K562 (cell line): Measurements from ENCODE around the gene MAML1. TPM values are rescaled to one million over a fixed set of nuclear protein-coding genes. Genes with fewer than 3 reads are reported as not detected.

Source experiments
- ATAC-seq: fragments of 200-7000 bp; cut with Tn5 transposase; 3 replicates; pipeline ENCODE4 v1.9.1; 2020; ENCODE audit warnings: moderate library complexity
- BruUV-seq: library from RNA; stranded (reverse); fragments of 400-500 nt; replicated peaks from 2 replicates; lab custom pipeline; 2021; lab: Mats Ljungman, UMichigan
- CTCF ChIA-PET: fragments of 300-600 bp; formaldehyde crosslinking; extraction: SDS; loops from one replicate; lab custom pipeline; 2021; ENCODE audit warnings: low intra/inter-chr PET ratio; lab: Yijun Ruan, JAX
- POLR2A ChIA-PET: fragments of 300-600, 350-650 bp; sonication (Branson Sonifier 250); formaldehyde crosslinking; extraction: SDS; loops from one replicate; lab custom pipeline; 2021; ENCODE audit warnings: antibody characterized with exemption, inconsistent platforms; lab: Yijun Ruan, JAX
- DNase-seq, 4 experiments: peaks; one replicate each; pipeline versions ENCODE4 v3.0.0 to v3.0.0-alpha.2; 2011 to 2018; ENCODE audit warnings: low spot score in 3 of 4, mixed read lengths in 3 of 4; ENCODE audit errors: extremely low read depth in 1 of 4
- FAIRE-seq: peaks from 2 replicates; lab custom pipeline; 2011; peaks lifted over from hg19 to GRCh38; lab: Jason Lieb, UNC
- H2AFZ ChIP-seq: 2 replicates; pipeline ENCODE4 v1.6.0; 2011; ENCODE audit warnings: low read depth, low read length, control low read depth, inconsistent platforms
- H3K27ac ChIP-seq: fragments of 200-600 bp; 3 replicates; pipeline ENCODE4 v1.8.0; 2011; ENCODE audit warnings: low read depth, mild to moderate bottlenecking, control low read depth, inconsistent platforms, low read length, moderate library complexity, mixed read lengths; ENCODE audit errors: extremely low read depth
- H3K27me3 ChIP-seq, 2 experiments: fragments of 300-600 bp in 1 of 2; 2 replicates in 1 of 2; 3 replicates in 1 of 2; pipeline versions ENCODE4 v1.6.0 to v1.8.0; 2011; ENCODE audit warnings: inconsistent platforms in 2 of 2, low read length in 2 of 2, mild to moderate bottlenecking in 1 of 2, mixed read lengths in 1 of 2, moderate library complexity in 1 of 2; ENCODE audit not compliant: control insufficient read depth in 2 of 2, insufficient read depth in 2 of 2
- H3K36me3 ChIP-seq: fragments of 300-600 bp; 3 replicates; pipeline ENCODE4 v1.8.0; 2011; ENCODE audit warnings: mild to moderate bottlenecking, low read length, inconsistent platforms; ENCODE audit not compliant: control insufficient read depth, insufficient read depth
- H3K4me1 ChIP-seq, 2 experiments: fragments of 200-600 bp in 1 of 2; replicated peaks in 1 of 2; 2 replicates in 1 of 2; 3 replicates in 1 of 2; pipeline versions ENCODE4 v1.5.1 to v1.8.0; 2011; ENCODE audit warnings: inconsistent platforms in 2 of 2, low read length in 2 of 2, mild to moderate bottlenecking in 1 of 2, mixed read lengths in 1 of 2, moderate library complexity in 1 of 2; ENCODE audit not compliant: control insufficient read depth in 2 of 2, insufficient read depth in 2 of 2
- H3K4me2 ChIP-seq: 2 replicates; pipeline ENCODE4 v1.6.1; 2011; ENCODE audit warnings: low read length, control low read depth, inconsistent platforms, mixed read lengths; ENCODE audit not compliant: insufficient read depth
- H3K4me3 ChIP-seq: fragments of 200-600 bp; sonication (generic), shearing (Covaris generic); 2 replicates; pipeline ENCODE4 v1.5.1; 2016; ENCODE audit warnings: control low read depth, inconsistent platforms
- H3K79me2 ChIP-seq: fragments of 200-600 bp; 3 replicates; pipeline ENCODE4 v1.8.0; 2011; ENCODE audit warnings: low read length, inconsistent platforms; ENCODE audit not compliant: control insufficient read depth, insufficient read depth
- H3K9ac ChIP-seq, 2 experiments: 2 replicates each; pipeline versions ENCODE4 v1.6.0 to v1.6.1; 2011; ENCODE audit warnings: low read depth in 2 of 2, low read length in 2 of 2, control low read depth in 1 of 2, inconsistent platforms in 1 of 2, mild to moderate bottlenecking in 1 of 2, mixed read lengths in 1 of 2; ENCODE audit not compliant: insufficient read depth in 1 of 2
- H3K9me1 ChIP-seq: one replicate; pipeline ENCODE4 v1.6.0; 2011; ENCODE audit warnings: inconsistent platforms, mild to moderate bottlenecking, low read length, moderate library complexity; ENCODE audit not compliant: control insufficient read depth, insufficient read depth
- H3K9me3 ChIP-seq: replicated peaks from 2 replicates; pipeline ENCODE4 v1.5.1; 2011; ENCODE audit warnings: low read depth, low read length, inconsistent platforms; ENCODE audit not compliant: control insufficient read depth, insufficient read depth
- H4K20me1 ChIP-seq: replicated peaks from 2 replicates; pipeline ENCODE4 v1.6.1; 2011; ENCODE audit warnings: low read length, inconsistent platforms, mixed read lengths; ENCODE audit not compliant: control insufficient read depth, insufficient read depth
- GABPB1 ChIP-seq: sonication (generic); formaldehyde crosslinking; IDR thresholded peaks from 2 replicates; pipeline ENCODE4 v1.8.0; 2022; ENCODE audit warnings: mild to moderate bottlenecking, missing genetic modification reagents
- GTF2B ChIP-seq: IDR thresholded peaks from 2 replicates; pipeline ENCODE4 v1.6.1; 2011; ENCODE audit not compliant: insufficient read length; ENCODE audit errors: extremely low read depth
- NRF1 ChIP-seq, 2 experiments: fragments of 450-650 bp; IDR thresholded peaks in 1 of 2; conservative IDR thresholded peaks in 1 of 2; 2 replicates each; pipeline ENCODE4 v1.6.1; 2014; ENCODE audit warnings: mild to moderate bottlenecking in 2 of 2
- NUFIP1 ChIP-seq: fragments of 450-650 bp; IDR thresholded peaks from 2 replicates; pipeline ENCODE4 v1.6.1; 2018; ENCODE audit not compliant: partially characterized antibody
- PHF8 ChIP-seq: fragments of 200-600 bp; sonication (generic); IDR thresholded peaks from 2 replicates; pipeline ENCODE4 v1.6.1; 2012; ENCODE audit warnings: mixed run types, mild to moderate bottlenecking, inconsistent platforms, low read length, moderate library complexity, borderline replicate concordance
- PPARD ChIP-seq: fragments of 250-450 bp; sonication (Bioruptor Pico); IDR thresholded peaks from 2 replicates; pipeline ENCODE4 v1.8.0; 2022; ENCODE audit warnings: inconsistent platforms, mild to moderate bottlenecking, moderate library complexity
- RHOXF2B ChIP-seq: fragments of 250-450 bp; sonication (Bioruptor Pico); conservative IDR thresholded peaks from 2 replicates; pipeline ENCODE4 v1.5.1; 2021
- ZNF263 ChIP-seq: sonication (generic); formaldehyde crosslinking; IDR thresholded peaks from 2 replicates; pipeline ENCODE4 v1.8.0; 2022; ENCODE audit warnings: mild to moderate bottlenecking, missing genetic modification reagents, borderline replicate concordance
- WGBS: fragments of 100-300 bp; shearing (Covaris generic); methylation state at CpG from one replicate; pipeline ENCODE4 v1.1.6; 2016; ENCODE audit warnings: low coverage, mixed read lengths; ENCODE audit not compliant: insufficient coverage; ENCODE audit errors: missing lambda C conversion rate; 5-methylcytosine and 5-hydroxymethylcytosine counted together
- in situ Hi-C: fragments of 300-500 bp; cut with MboI; formaldehyde crosslinking; loops from 4 replicates; pipeline ENCODE4 v1.15.0; 2018; ENCODE audit warnings: inconsistent platforms, mixed read lengths
- intact Hi-C: fragments of 100-400 bp; cut with micrococcal nuclease; formaldehyde crosslinking; loops from 2 replicates; pipeline ENCODE4 v1.14.2; 2022
- polyA plus RNA-seq, 8 experiments: library from polyadenylated mRNA; depleted of rRNA in 4 of 8; stranded (reverse) in 5 of 8; unstranded in 3 of 8; fragments of >200 nt; fragmentation: Nextera tagmentation in 2 of 8; fragmentation: Illumina TruSeq in 1 of 8; extraction: Ambion mirVana in 2 of 8; extraction: Trizol in 1 of 8; gene quantifications; 2 replicates each; pipeline versions ENCODE4 v1.2.1 to v1.2.3, GENCODE V29; 2011 to 2014; ENCODE audit warnings: inconsistent platforms in 1 of 8, missing spikeins in 1 of 8
- total RNA-seq, 7 experiments: library from RNA; depleted of rRNA in 6 of 7; stranded (reverse); fragments of >200 nt in 6 of 7; fragmentation: Illumina TruSeq in 2 of 7; extraction: Trizol in 2 of 7; gene quantifications; 2 replicates each; pipeline versions ENCODE4 v1.2.1 to v1.2.3, GENCODE V29; 2011 to 2021; ENCODE audit warnings: low replicate concordance in 1 of 7
- TF ChIP-seq, protein P1 (sequence below): fragments of 200-600 bp; sonication (generic); IDR thresholded peaks from one replicate; pipeline ENCODE4 v1.6.1; 2012; ENCODE audit warnings: mild to moderate bottlenecking, low read depth, low read length, inconsistent platforms

MAML1 gene
- total and polyA plus RNA-seq, 9 of the 15 experiments (the other 6 are each of a cell fraction or from before 2014, with no cell fraction given) = 0.32 to 18.4 (median 7.0) TPM

GRCh38 chr5:179769796-179770195 is 37.2 kb downstream of the MAML1 start (continued):
- no peak for TF ChIP-seq GTF2B

GRCh38 chr5:179771311-179771895 is 38.8 kb downstream of the MAML1 start:
- intact Hi-C loops = no loop called here
- DNase-seq (no peak), ATAC-seq (no peak), FAIRE-seq (no peak)
- no TSS peak for BruUV-seq
- Histone ChIP-seq H3K27ac (no peak overlapping the region), H3K4me2 (no peak overlapping the region), H3K4me3 (no peak overlapping the region), H3K9me1 (peaks cover 7% of the 10 kb centered on the region), H3K9me3 (no peaks in the 10 kb centered on the region), H3K36me3 (peaks cover 96% of the 10 kb centered on the region), H3K4me1 (peaks cover 5 to 14% of the 10 kb centered on the region in 2 experiments), H4K20me1 (peaks cover 6% of the 10 kb centered on the region), H3K27me3 (no peaks in the 10 kb centered on the region), H2AFZ (no peak overlapping the region), H3K9ac (no peak overlapping the region), H3K79me2 (peaks cover 21% of the 10 kb centered on the region)
- POLR2A ChIA-PET = interaction anchor here (0.6 to 1.2 kb wide), 3 partner anchors 8 to 1032 kb away, joined by 3 to 6 read pairs (median 4); partner anchors contain the start of gene MAML1
- 86% methylated on average over 4 of the region's 4 CpGs for WGBS
- CTCF ChIA-PET = no interaction called here
- in situ Hi-C loops = no loop called here
- TF ChIP-seq PPARD (CRISPR knock-in tag) = no peak
- no peak for TF ChIP-seq PHF8
- no peak for TF ChIP-seq ZNF263 (CRISPR knock-in tag)
- no peak for TF ChIP-seq GABPB1 (CRISPR knock-in tag)
- TF ChIP-seq NRF1 (conservative IDR thresholded peaks at IDR 0.05 in 1 of 2, IDR thresholded peaks at IDR 0.05 in 1 of 2) = no peak
- TF ChIP-seq NUFIP1 = no peak
- no peak for TF ChIP-seq RHOXF2B (CRISPR knock-in tag)
- TF ChIP-seq, protein P1, sequence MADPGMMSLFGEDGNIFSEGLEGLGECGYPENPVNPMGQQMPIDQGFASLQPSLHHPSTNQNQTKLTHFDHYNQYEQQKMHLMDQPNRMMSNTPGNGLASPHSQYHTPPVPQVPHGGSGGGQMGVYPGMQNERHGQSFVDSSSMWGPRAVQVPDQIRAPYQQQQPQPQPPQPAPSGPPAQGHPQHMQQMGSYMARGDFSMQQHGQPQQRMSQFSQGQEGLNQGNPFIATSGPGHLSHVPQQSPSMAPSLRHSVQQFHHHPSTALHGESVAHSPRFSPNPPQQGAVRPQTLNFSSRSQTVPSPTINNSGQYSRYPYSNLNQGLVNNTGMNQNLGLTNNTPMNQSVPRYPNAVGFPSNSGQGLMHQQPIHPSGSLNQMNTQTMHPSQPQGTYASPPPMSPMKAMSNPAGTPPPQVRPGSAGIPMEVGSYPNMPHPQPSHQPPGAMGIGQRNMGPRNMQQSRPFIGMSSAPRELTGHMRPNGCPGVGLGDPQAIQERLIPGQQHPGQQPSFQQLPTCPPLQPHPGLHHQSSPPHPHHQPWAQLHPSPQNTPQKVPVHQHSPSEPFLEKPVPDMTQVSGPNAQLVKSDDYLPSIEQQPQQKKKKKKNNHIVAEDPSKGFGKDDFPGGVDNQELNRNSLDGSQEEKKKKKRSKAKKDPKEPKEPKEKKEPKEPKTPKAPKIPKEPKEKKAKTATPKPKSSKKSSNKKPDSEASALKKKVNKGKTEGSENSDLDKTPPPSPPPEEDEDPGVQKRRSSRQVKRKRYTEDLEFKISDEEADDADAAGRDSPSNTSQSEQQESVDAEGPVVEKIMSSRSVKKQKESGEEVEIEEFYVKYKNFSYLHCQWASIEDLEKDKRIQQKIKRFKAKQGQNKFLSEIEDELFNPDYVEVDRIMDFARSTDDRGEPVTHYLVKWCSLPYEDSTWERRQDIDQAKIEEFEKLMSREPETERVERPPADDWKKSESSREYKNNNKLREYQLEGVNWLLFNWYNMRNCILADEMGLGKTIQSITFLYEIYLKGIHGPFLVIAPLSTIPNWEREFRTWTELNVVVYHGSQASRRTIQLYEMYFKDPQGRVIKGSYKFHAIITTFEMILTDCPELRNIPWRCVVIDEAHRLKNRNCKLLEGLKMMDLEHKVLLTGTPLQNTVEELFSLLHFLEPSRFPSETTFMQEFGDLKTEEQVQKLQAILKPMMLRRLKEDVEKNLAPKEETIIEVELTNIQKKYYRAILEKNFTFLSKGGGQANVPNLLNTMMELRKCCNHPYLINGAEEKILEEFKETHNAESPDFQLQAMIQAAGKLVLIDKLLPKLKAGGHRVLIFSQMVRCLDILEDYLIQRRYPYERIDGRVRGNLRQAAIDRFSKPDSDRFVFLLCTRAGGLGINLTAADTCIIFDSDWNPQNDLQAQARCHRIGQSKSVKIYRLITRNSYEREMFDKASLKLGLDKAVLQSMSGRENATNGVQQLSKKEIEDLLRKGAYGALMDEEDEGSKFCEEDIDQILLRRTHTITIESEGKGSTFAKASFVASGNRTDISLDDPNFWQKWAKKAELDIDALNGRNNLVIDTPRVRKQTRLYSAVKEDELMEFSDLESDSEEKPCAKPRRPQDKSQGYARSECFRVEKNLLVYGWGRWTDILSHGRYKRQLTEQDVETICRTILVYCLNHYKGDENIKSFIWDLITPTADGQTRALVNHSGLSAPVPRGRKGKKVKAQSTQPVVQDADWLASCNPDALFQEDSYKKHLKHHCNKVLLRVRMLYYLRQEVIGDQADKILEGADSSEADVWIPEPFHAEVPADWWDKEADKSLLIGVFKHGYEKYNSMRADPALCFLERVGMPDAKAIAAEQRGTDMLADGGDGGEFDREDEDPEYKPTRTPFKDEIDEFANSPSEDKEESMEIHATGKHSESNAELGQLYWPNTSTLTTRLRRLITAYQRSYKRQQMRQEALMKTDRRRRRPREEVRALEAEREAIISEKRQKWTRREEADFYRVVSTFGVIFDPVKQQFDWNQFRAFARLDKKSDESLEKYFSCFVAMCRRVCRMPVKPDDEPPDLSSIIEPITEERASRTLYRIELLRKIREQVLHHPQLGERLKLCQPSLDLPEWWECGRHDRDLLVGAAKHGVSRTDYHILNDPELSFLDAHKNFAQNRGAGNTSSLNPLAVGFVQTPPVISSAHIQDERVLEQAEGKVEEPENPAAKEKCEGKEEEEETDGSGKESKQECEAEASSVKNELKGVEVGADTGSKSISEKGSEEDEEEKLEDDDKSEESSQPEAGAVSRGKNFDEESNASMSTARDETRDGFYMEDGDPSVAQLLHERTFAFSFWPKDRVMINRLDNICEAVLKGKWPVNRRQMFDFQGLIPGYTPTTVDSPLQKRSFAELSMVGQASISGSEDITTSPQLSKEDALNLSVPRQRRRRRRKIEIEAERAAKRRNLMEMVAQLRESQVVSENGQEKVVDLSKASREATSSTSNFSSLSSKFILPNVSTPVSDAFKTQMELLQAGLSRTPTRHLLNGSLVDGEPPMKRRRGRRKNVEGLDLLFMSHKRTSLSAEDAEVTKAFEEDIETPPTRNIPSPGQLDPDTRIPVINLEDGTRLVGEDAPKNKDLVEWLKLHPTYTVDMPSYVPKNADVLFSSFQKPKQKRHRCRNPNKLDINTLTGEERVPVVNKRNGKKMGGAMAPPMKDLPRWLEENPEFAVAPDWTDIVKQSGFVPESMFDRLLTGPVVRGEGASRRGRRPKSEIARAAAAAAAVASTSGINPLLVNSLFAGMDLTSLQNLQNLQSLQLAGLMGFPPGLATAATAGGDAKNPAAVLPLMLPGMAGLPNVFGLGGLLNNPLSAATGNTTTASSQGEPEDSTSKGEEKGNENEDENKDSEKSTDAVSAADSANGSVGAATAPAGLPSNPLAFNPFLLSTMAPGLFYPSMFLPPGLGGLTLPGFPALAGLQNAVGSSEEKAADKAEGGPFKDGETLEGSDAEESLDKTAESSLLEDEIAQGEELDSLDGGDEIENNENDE = no peak
